ENCODE data around the gene BORCS8. TPM values are rescaled to one million over a fixed set of nuclear protein-coding genes. Genes with fewer than 3 reads are reported as not detected.

Gene BORCS8
- total and polyA plus RNA-seq, 12 donors: 21.1 to 33.2 (median 25.0) TPM

DNA sequence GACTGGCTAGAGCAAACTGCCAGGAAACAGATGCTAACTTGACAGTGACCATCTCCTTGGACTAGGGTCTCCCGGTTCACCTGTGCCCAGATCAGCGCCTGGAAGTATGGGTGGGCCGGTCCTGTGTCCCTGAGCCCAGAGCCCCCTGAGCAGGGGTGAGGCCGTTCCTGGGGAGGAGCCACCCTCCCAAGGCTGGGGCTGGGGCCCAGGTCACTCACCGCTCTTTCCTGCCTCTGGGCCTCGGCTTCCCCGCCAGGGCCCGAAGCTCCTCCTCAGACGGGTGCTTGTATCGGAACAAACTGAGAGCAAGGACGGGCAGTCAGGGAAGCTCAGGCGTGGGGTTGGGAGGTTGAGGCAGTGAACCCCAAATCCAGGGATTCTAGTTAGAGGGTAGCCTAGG, 59.0 kb downstream of the BORCS8 start:
- Histone ChIP-seq H3K36me3 (peaks cover 0 to 17% (median 6%) of the 10 kb centered on the region in 9 donors), H3K4me3 (no peak overlapping the region), H3K4me1 (peaks cover 4 to 25% (median 12%) of the 10 kb centered on the region in 9 donors), H3K27me3 (no peaks in the 10 kb centered on the region), H3K27ac (no peak overlapping the region), H3K9me3 (peaks cover 0 to 23% (median 11%) of the 10 kb centered on the region in 11 donors)
- DNase-seq (no peak), ATAC-seq (no peak)
- TF ChIP-seq CTCF (IDR thresholded peaks at IDR 0.05): no peak
- intact Hi-C loops (cut with DNase I): no loop called here
- 96 to 99% methylated on average over 12 of the region's 12 CpGs for WGBS, 2 donors

- no peak for ATAC-seq
- Histone ChIP-seq H3K9me3 (peaks cover 0 to 23% (median 11%) of the 10 kb centered on the region in 11 donors), H3K27me3 (no peaks in the 10 kb centered on the region), H3K4me1 (peaks cover 0 to 16% (median 4%) of the 10 kb centered on the region in 9 donors), H3K36me3 (peaks cover 0 to 17% (median 6%) of the 10 kb centered on the region in 9 donors), H3K4me3 (no peak overlapping the region), H3K27ac (no peak overlapping the region)
- DNase-seq: no peak
- WGBS, 2 donors: 85 to 95% methylated on average over 3 of the region's 3 CpGs
- intact Hi-C loops (cut with DNase I): no loop called here
- no peak for TF ChIP-seq CTCF (IDR thresholded peaks at IDR 0.05)
These were observed 60.0 kb downstream of the BORCS8 start for GRCh38 chr19:19131989-19132388.

Other genes with a start within 250 kb of the BORCS8 start
- 10 to 100 TPM; 50.4 to 72.3 (median 63.3) TPM for gene SUGP2, start 158.6 kb downstream of the BORCS8 start, total RNA-seq
- 10 to 100 TPM; 27.2 to 85.2 TPM for gene SUGP2, start 158.6 kb downstream of the BORCS8 start, polyA plus RNA-seq
- 10 to 100 TPM; 13.4 to 22.3 (median 15.2) TPM for gene ARMC6, start 158.5 kb downstream of the BORCS8 start, total RNA-seq
- 10 to 100 TPM; 21.9 to 27.9 TPM for gene ARMC6, start 158.5 kb downstream of the BORCS8 start, polyA plus RNA-seq
- 10 to 100 TPM; 15.7 to 24.1 (median 19.3) TPM for gene SLC25A42, start 128.2 kb downstream of the BORCS8 start, total RNA-seq
- 10 to 100 TPM; 15.9 to 18.1 TPM for gene SLC25A42, start 128.2 kb downstream of the BORCS8 start, polyA plus RNA-seq
- gene TMEM161A, start 53.7 kb downstream of the BORCS8 start, total RNA-seq: 10 to 100 TPM; 11.4 to 27.9 (median 18.6) TPM
- 10 to 100 TPM; 24.2 to 24.4 TPM for gene TMEM161A, start 53.7 kb downstream of the BORCS8 start, polyA plus RNA-seq
- gene MEF2B, start 21.9 kb downstream of the BORCS8 start, total RNA-seq: under 1 TPM in 7 of 10 donors, not detected in 3; 0.34 to 0.99 (median 0.54) TPM
- 1 to 10 TPM in 1 of 2 donors, under 1 TPM in 1; 0.41 to 2.3 TPM for gene MEF2B, start 21.9 kb downstream of the BORCS8 start, polyA plus RNA-seq
- gene RFXANK, start 106 bp upstream of the BORCS8 start, total RNA-seq: 10 to 100 TPM; 30.6 to 42.6 (median 35.8) TPM
- gene RFXANK, start 106 bp upstream of the BORCS8 start, polyA plus RNA-seq: 100 to 1,000 TPM in 1 of 2 donors, 10 to 100 TPM in 1; 87.6 to 109 TPM
- gene NR2C2AP, start 11.3 kb upstream of the BORCS8 start, total RNA-seq: 1 to 10 TPM; 3.2 to 8.5 (median 5.1) TPM
- gene NR2C2AP, start 11.3 kb upstream of the BORCS8 start, polyA plus RNA-seq: 10 to 100 TPM in 1 of 2 donors, 1 to 10 TPM in 1; 9.3 to 23.4 TPM
- gene NCAN, start 19.8 kb upstream of the BORCS8 start, total RNA-seq: not detected
- not detected for gene NCAN, start 19.8 kb upstream of the BORCS8 start, polyA plus RNA-seq
- 1 to 10 TPM in 4 of 10 donors, under 1 TPM in 6; 0.17 to 2.1 (median 0.64) TPM for gene TM6SF2, start 81.1 kb upstream of the BORCS8 start, total RNA-seq
- under 1 TPM; 0.20 to 0.66 TPM for gene TM6SF2, start 81.1 kb upstream of the BORCS8 start, polyA plus RNA-seq
- gene SUGP1, start 128.4 kb upstream of the BORCS8 start, total RNA-seq: 10 to 100 TPM; 33.6 to 50.2 (median 44.8) TPM
- 10 to 100 TPM; 30.1 to 32.0 TPM for gene SUGP1, start 128.4 kb upstream of the BORCS8 start, polyA plus RNA-seq
- 10 to 100 TPM; 29.3 to 48.6 (median 36.7) TPM for gene MAU2, start 128.7 kb upstream of the BORCS8 start, total RNA-seq
- gene MAU2, start 128.7 kb upstream of the BORCS8 start, polyA plus RNA-seq: 10 to 100 TPM; 11.2 to 39.4 TPM
- gene GATAD2A, start 213.5 kb upstream of the BORCS8 start, total RNA-seq: 10 to 100 TPM; 22.1 to 48.5 (median 26.0) TPM
- 10 to 100 TPM in 1 of 2 donors, 1 to 10 TPM in 1; 7.5 to 13.3 TPM for gene GATAD2A, start 213.5 kb upstream of the BORCS8 start, polyA plus RNA-seq